GM11168 (cell line): ENCODE data around the gene PRSS2.
"Not testable (repeated sequence)": the region's sequence is repeated elsewhere in the genome, so short reads cannot be mapped to it uniquely, and the experiment has no call there.

Experiments
- in situ Hi-C: fragments of 300-500 bp; cut with MboI; formaldehyde crosslinking; loops from one replicate; pipeline ENCODE4 v1.12.0; 2022; ENCODE audit warnings: low sequenced_read_pairs; ENCODE audit not compliant: unreplicated experiment

PRSS2 gene

GRCh38 chr7:142770661-142771352, at the start of gene PRSS2:
Gene PRSS2, plus strand, starts transcription at chr7:142770970. Its CDS starts 13 bp downstream, at chr7:142770983.
- in situ Hi-C loops: no loop called here

- in situ Hi-C loops: no loop called here
Observed at GRCh38 chr7:142720986-142721385, 49.8 kb upstream of the PRSS2 start.

GRCh38 chr7:142722248-142722794, 48.4 kb upstream of the PRSS2 start:
- in situ Hi-C loops: no loop called here

- in situ Hi-C loops: no loop called here
Observed at GRCh38 chr7:142733271-142733670, 37.5 kb upstream of the PRSS2 start.

GRCh38 chr7:142739923-142740492, 30.8 kb upstream of the PRSS2 start:
- in situ Hi-C loops: no loop called here

- in situ Hi-C loops: no loop called here
Observed at GRCh38 chr7:142740786-142741185, 30.0 kb upstream of the PRSS2 start.

GRCh38 chr7:142741932-142742331, 28.8 kb upstream of the PRSS2 start:
- in situ Hi-C loops: not testable (repeated sequence)

GRCh38 chr7:142745091-142745635, 25.6 kb upstream of the PRSS2 start:
- in situ Hi-C loops: no loop called here

GRCh38 chr7:142745745-142746144, 25.0 kb upstream of the PRSS2 start:
- in situ Hi-C loops: no loop called here

- in situ Hi-C loops: no loop called here
Observed at GRCh38 chr7:142746264-142746663, 24.5 kb upstream of the PRSS2 start.

GRCh38 chr7:142748410-142748809, 22.4 kb upstream of the PRSS2 start:
- in situ Hi-C loops: not testable (repeated sequence)

GRCh38 chr7:142749218-142749993, 21.4 kb upstream of the PRSS2 start, which contains the start of gene PRSS1:
Gene PRSS1, plus strand, starts transcription at chr7:142749472. Its CDS starts 13 bp downstream, at chr7:142749485.
- in situ Hi-C loops: no loop called here

- in situ Hi-C loops: no loop called here
Observed at GRCh38 chr7:142750321-142750938, 20.3 kb upstream of the PRSS2 start.

- in situ Hi-C loops: not testable (repeated sequence)
Observed at GRCh38 chr7:142751526-142752175, 19.1 kb upstream of the PRSS2 start.

GRCh38 chr7:142752376-142753225, 18.2 kb upstream of the PRSS2 start:
- in situ Hi-C loops: no loop called here

- in situ Hi-C loops: no loop called here
Observed at GRCh38 chr7:142753366-142753765, 17.4 kb upstream of the PRSS2 start.

- in situ Hi-C loops: not testable (repeated sequence)
Observed at GRCh38 chr7:142753925-142754491, 16.8 kb upstream of the PRSS2 start.
